GM13977 (cell line): Measurements from ENCODE around the gene KBTBD12.

Source experiments
- DNase-seq: peaks from one replicate; pipeline ENCODE4 v3.0.0; 2012; ENCODE audit warnings: low spot score
- CTCF ChIP-seq: IDR thresholded peaks from 2 replicates; pipeline ENCODE4 v1.5.1; 2012; ENCODE audit warnings: mild to moderate bottlenecking, control low read depth; ENCODE audit not compliant: insufficient read depth; ENCODE audit errors: extremely low read depth, missing control alignments
- in situ Hi-C: fragments of 300-500 bp; cut with MboI; formaldehyde crosslinking; loops from one replicate; pipeline ENCODE4 v1.12.0; 2022; ENCODE audit warnings: low sequenced_read_pairs, low pct_unique_long_range_greater_than_20kb, mixed read lengths, inconsistent platforms; ENCODE audit not compliant: unreplicated experiment

KBTBD12 gene

GRCh38 chr3:127991681-127992080 lies 76.6 kb downstream of the KBTBD12 start:
- TF ChIP-seq CTCF: no peak
- in situ Hi-C loops: no loop called here
- DNase-seq: no peak

- DNase-seq: no peak
- in situ Hi-C loops: no loop called here
- TF ChIP-seq CTCF: no peak
Observed at GRCh38 chr3:127992127-127992526, 77.1 kb downstream of the KBTBD12 start.

- TF ChIP-seq CTCF: no peak
- no peak for DNase-seq
- in situ Hi-C loops: no loop called here
Observed at GRCh38 chr3:127994011-127994410, 79.0 kb downstream of the KBTBD12 start.

- in situ Hi-C loops: no loop called here
- no peak for DNase-seq
- no peak for TF ChIP-seq CTCF
Observed at GRCh38 chr3:127997016-127997415, 82.0 kb downstream of the KBTBD12 start.

- no peak for TF ChIP-seq CTCF
- DNase-seq: no peak
- in situ Hi-C loops: no loop called here
Observed at GRCh38 chr3:127997961-127998360, 82.9 kb downstream of the KBTBD12 start.

GRCh38 chr3:127998596-127998995 lies 83.6 kb downstream of the KBTBD12 start:
- TF ChIP-seq CTCF: no peak
- in situ Hi-C loops: no loop called here
- no peak for DNase-seq
